Upper lobe of left lung (tissue), 6 donors: Measurements from ENCODE around the gene KIAA1210. TPM values are rescaled to one million over a fixed set of nuclear protein-coding genes. Genes with fewer than 3 reads are reported as not detected.

Experiments
- ATAC-seq, 2 donors: fragments of 200-7000 bp; cut with Tn5 transposase; one replicate each; pipeline ENCODE4 v1.9.1; 2022; ENCODE audit warnings: mild to moderate bottlenecking in 2 of 2, moderate library complexity in 2 of 2; ENCODE audit not compliant: low FRiP score in 2 of 2
- DNase-seq, 2 donors: peaks; one replicate each; pipeline ENCODE4 v3.0.0-alpha.2; 2019 to 2020
- H3K27ac ChIP-seq, 4 donors: fragments of 200-600 bp; sonication (generic); one replicate each; pipeline ENCODE4 v1.5.1; 2016 to 2019
- H3K27me3 ChIP-seq, 4 donors: fragments of 200-600 bp; sonication (generic); one replicate each; pipeline ENCODE4 v1.5.1; 2017 to 2019
- H3K36me3 ChIP-seq, 4 donors: fragments of 200-600 bp; sonication (generic); one replicate each; pipeline ENCODE4 v1.5.1; 2016 to 2019
- H3K4me1 ChIP-seq, 4 donors: fragments of 200-600 bp; sonication (generic); one replicate each; pipeline ENCODE4 v1.5.1; 2018 to 2019
- H3K4me3 ChIP-seq, 4 donors: fragments of 200-600 bp; sonication (generic); one replicate each; pipeline ENCODE4 v1.5.1; 2017 to 2019; ENCODE audit warnings: mild to moderate bottlenecking in 2 of 4, moderate library complexity in 1 of 4
- H3K9me3 ChIP-seq, 4 donors: fragments of 200-600 bp; sonication (generic); one replicate each; pipeline ENCODE4 v1.5.1; 2018 to 2019
- CTCF ChIP-seq, 6 experiments: fragments of 450-650 bp in 4 of 6; fragments of 200-600 bp in 2 of 6; sonication (generic) in 2 of 6; IDR thresholded peaks; one replicate each; pipeline ENCODE4 v1.5.1; 2016 to 2019; ENCODE audit warnings: antibody characterized with exemption in 6 of 6
- EP300 ChIP-seq, 4 donors: sonication (generic); formaldehyde crosslinking; IDR thresholded peaks; one replicate each; pipeline ENCODE4 v1.5.1; 2017; ENCODE audit warnings: antibody characterized with exemption in 4 of 4, control low read depth in 2 of 4
- POLR2A ChIP-seq, 4 donors: fragments of 450-650 bp; IDR thresholded peaks; one replicate each; pipeline ENCODE4 v1.5.1; 2016 to 2017; ENCODE audit warnings: antibody characterized with exemption in 4 of 4, mild to moderate bottlenecking in 2 of 4
- POLR2AphosphoS5 ChIP-seq, 2 donors: sonication (generic); formaldehyde crosslinking; IDR thresholded peaks; one replicate each; pipeline ENCODE4 v1.5.1; 2017; ENCODE audit warnings: antibody characterized with exemption in 2 of 2
- WGBS, 2 donors: methylation state at CpG; one replicate each; pipeline ENCODE4 v1.1.5; 2017 to 2018; 5-methylcytosine and 5-hydroxymethylcytosine counted together
- total RNA-seq, 6 donors: library from RNA; depleted of rRNA in 4 of 6; stranded (reverse); fragments of >200 nt in 4 of 6; gene quantifications; one replicate each; pipeline versions ENCODE4 v1.1.0 to v1.2.1, GENCODE V29; 2016 to 2021
- donor health status: DM: no; HTN: no; CAD: no; lungs with moderate emphysema.
- donor health status: DM: no; HTN: yes; CAD: no; lungs with severe emphysema.

KIAA1210 gene
- total RNA-seq, 6 donors from 2014 or later = not detected

GRCh38 chrX:119145241-119145653 lies 17.6 kb upstream of the KIAA1210 start:
- H3K36me3 ChIP-seq = no peaks in the 10 kb centered on the region
- ATAC-seq (no peak), DNase-seq (no peak)
- no peaks in the 10 kb centered on the region for H3K27me3 ChIP-seq
- TF ChIP-seq EP300 (IDR thresholded peaks at IDR 0.05) (no peak), POLR2A (IDR thresholded peaks at IDR 0.05) (no peak), POLR2AphosphoS5 (IDR thresholded peaks at IDR 0.05) (no peak)
- no peak overlapping the region for H3K27ac ChIP-seq
- H3K9me3 ChIP-seq = no peaks in the 10 kb centered on the region
- 44% methylated on average over 5 of the region's 5 CpGs; no CpG with 5 or more reads in 1 of the 2 donors for WGBS, 2 donors
- H3K4me3 ChIP-seq = no peak overlapping the region
- H3K4me1 ChIP-seq = no peaks in the 10 kb centered on the region

- ATAC-seq = no peak
- Histone ChIP-seq H3K27me3 (no peaks in the 10 kb centered on the region), H3K9me3 (no peaks in the 10 kb centered on the region), H3K4me1 (no peaks in the 10 kb centered on the region), H3K4me3 (no peak overlapping the region), H3K36me3 (no peaks in the 10 kb centered on the region), H3K27ac (no peak overlapping the region)
- DNase-seq = no peak
- no peak for TF ChIP-seq EP300 (IDR thresholded peaks at IDR 0.05)
- TF ChIP-seq POLR2AphosphoS5 (IDR thresholded peaks at IDR 0.05) = no peak
- WGBS, 2 donors = 56% methylated on average over 2 of the region's 2 CpGs; no CpG with 5 or more reads in 1 of the 2 donors
These were observed 6.9 kb upstream of the KIAA1210 start for GRCh38 chrX:119134466-119134865.

- DNase-seq (no peak), ATAC-seq (no peak)
- Histone ChIP-seq H3K4me1 (no peaks in the 10 kb centered on the region), H3K4me3 (no peak overlapping the region), H3K9me3 (no peaks in the 10 kb centered on the region), H3K36me3 (no peaks in the 10 kb centered on the region), H3K27me3 (no peaks in the 10 kb centered on the region), H3K27ac (no peak overlapping the region)
- TF ChIP-seq EP300 (IDR thresholded peaks at IDR 0.05) = no peak
- 62% methylated on average over 5 of the region's 5 CpGs; no CpG with 5 or more reads in 1 of the 2 donors for WGBS, 2 donors
These were observed 5.3 kb upstream of the KIAA1210 start for GRCh38 chrX:119132961-119133360.

GRCh38 chrX:119132316-119132715 lies 4.7 kb upstream of the KIAA1210 start:
- H3K27ac ChIP-seq = no peak overlapping the region
- TF ChIP-seq POLR2A (IDR thresholded peaks at IDR 0.05) (no peak), CTCF (IDR thresholded peaks at IDR 0.05) (no peak), EP300 (IDR thresholded peaks at IDR 0.05) (no peak), POLR2AphosphoS5 (IDR thresholded peaks at IDR 0.05) (no peak)
- H3K9me3 ChIP-seq = no peaks in the 10 kb centered on the region
- DNase-seq = no peak
- H3K27me3 ChIP-seq = no peaks in the 10 kb centered on the region
- 42 to 94% methylated on average over 2 of the region's 2 CpGs for WGBS, 2 donors
- no peaks in the 10 kb centered on the region for H3K4me1 ChIP-seq
- H3K36me3 ChIP-seq = no peaks in the 10 kb centered on the region
- H3K4me3 ChIP-seq = no peak overlapping the region
- ATAC-seq = no peak

- DNase-seq (no peak), ATAC-seq (no peak)
- H3K4me1 ChIP-seq = no peaks in the 10 kb centered on the region
- TF ChIP-seq POLR2AphosphoS5 (IDR thresholded peaks at IDR 0.05) (no peak), POLR2A (IDR thresholded peaks at IDR 0.05) (no peak), CTCF (IDR thresholded peaks at IDR 0.05) (no peak), EP300 (IDR thresholded peaks at IDR 0.05) (no peak)
- H3K9me3 ChIP-seq = no peaks in the 10 kb centered on the region
- no peak overlapping the region for H3K27ac ChIP-seq
- no peaks in the 10 kb centered on the region for H3K36me3 ChIP-seq
- no peaks in the 10 kb centered on the region for H3K27me3 ChIP-seq
- WGBS, 2 donors = 68 to 76% methylated on average over 2 of the region's 2 CpGs
- no peak overlapping the region for H3K4me3 ChIP-seq
These were observed 3.3 kb upstream of the KIAA1210 start for GRCh38 chrX:119130911-119131310.

- Histone ChIP-seq H3K27ac (no peak overlapping the region), H3K36me3 (no peaks in the 10 kb centered on the region), H3K9me3 (no peaks in the 10 kb centered on the region), H3K4me1 (no peaks in the 10 kb centered on the region), H3K4me3 (no peak overlapping the region), H3K27me3 (no peaks in the 10 kb centered on the region)
- DNase-seq (no peak), ATAC-seq (no peak)
- TF ChIP-seq POLR2AphosphoS5 (IDR thresholded peaks at IDR 0.05) (no peak), CTCF (IDR thresholded peaks at IDR 0.05) (no peak), EP300 (IDR thresholded peaks at IDR 0.05) (no peak), POLR2A (IDR thresholded peaks at IDR 0.05) (no peak)
- WGBS, 2 donors = 76 to 77% methylated on average over 1 of the region's 1 CpG
These were observed 6.3 kb downstream of the KIAA1210 start for GRCh38 chrX:119121341-119121740.
